ENCODE results near the gene RAE1.
A peak's percentile ranks its signal among the peaks of the same experiment; 100 is the strongest.

Gene RAE1

DNA sequence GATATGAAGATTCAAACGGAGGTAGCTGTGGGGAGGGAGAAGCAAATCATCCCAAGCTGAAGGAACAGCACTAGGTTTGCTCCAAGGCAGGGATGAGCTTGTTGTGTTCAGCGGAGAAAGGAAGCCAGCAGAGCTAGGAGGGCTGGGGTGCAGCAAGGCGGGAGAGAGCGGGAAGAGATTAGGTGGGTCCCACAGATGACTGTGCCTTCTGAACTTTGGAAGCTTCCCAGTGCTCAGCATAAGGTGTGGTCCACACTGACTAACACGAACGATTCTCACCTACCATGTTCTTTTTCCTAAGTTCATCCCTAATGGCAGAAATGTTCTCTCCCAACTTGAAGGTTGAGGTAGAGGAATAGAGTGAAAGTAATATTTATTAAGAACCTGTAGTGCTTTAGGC is 1.2 kb downstream of the RAE1 start:
- TF ChIP-seq, protein P1, sequence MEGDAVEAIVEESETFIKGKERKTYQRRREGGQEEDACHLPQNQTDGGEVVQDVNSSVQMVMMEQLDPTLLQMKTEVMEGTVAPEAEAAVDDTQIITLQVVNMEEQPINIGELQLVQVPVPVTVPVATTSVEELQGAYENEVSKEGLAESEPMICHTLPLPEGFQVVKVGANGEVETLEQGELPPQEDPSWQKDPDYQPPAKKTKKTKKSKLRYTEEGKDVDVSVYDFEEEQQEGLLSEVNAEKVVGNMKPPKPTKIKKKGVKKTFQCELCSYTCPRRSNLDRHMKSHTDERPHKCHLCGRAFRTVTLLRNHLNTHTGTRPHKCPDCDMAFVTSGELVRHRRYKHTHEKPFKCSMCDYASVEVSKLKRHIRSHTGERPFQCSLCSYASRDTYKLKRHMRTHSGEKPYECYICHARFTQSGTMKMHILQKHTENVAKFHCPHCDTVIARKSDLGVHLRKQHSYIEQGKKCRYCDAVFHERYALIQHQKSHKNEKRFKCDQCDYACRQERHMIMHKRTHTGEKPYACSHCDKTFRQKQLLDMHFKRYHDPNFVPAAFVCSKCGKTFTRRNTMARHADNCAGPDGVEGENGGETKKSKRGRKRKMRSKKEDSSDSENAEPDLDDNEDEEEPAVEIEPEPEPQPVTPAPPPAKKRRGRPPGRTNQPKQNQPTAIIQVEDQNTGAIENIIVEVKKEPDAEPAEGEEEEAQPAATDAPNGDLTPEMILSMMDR (IDR thresholded peaks at IDR 0.05; ENCODE audit: insufficient read depth, low read depth, low read length, missing control alignments), result no peak
- peak overlapping the region; percentile 100 for H3K4me3 ChIP-seq (ENCODE audit: low read length)
- no peak for DNase-seq (ENCODE audit: low read depth)

DNA sequence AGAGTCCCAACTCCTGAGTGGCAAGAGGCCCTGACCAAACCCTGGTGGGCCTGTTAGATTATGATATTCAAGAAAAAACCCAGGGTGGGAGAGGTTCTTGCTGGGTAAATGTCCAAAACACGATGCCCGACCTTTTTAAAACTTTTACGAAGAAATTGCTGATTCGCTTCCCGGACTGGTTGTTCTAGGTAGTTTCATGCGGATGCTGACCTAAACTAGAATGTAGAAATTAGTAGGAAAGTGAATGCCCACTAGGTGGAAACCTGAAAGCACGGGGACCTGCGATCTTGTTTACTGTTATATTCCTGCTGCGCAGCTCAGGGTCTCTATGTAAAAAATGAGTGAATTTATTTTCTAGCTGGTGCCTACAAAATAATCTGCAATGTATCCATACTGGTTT is 2.3 kb downstream of the RAE1 start:
- TF ChIP-seq, protein P1 (IDR thresholded peaks at IDR 0.05; ENCODE audit: insufficient read depth, low read depth, low read length, missing control alignments), result no peak
- DNase-seq (ENCODE audit: low read depth), result no peak
- H3K4me3 ChIP-seq (ENCODE audit: low read length), result no peak overlapping the region

DNA sequence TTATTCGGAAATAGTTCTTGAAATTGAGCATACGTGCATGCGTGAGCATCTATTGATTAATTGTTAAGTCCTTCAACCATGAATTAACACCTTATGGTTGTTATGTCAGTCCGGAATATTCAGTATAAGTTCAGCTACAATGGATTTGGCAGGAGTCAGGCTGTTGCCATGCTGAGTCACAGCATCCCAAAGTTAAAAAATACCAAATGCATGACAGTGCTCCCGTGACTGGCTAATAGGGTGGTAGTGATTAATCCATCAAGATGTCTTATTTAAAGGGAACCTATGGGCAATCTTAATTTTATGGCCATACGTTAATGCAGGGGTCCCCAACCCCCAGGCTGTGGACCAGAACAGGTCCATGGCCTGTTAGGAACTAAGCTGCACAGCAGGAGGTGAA is 10.5 kb downstream of the RAE1 start:
- TF ChIP-seq, protein P1 (IDR thresholded peaks at IDR 0.05; ENCODE audit: insufficient read depth, low read depth, low read length, missing control alignments), result no peak
- no peak overlapping the region for H3K4me3 ChIP-seq (ENCODE audit: low read length)
- DNase-seq (ENCODE audit: low read depth), result peak; percentile 91

DNA sequence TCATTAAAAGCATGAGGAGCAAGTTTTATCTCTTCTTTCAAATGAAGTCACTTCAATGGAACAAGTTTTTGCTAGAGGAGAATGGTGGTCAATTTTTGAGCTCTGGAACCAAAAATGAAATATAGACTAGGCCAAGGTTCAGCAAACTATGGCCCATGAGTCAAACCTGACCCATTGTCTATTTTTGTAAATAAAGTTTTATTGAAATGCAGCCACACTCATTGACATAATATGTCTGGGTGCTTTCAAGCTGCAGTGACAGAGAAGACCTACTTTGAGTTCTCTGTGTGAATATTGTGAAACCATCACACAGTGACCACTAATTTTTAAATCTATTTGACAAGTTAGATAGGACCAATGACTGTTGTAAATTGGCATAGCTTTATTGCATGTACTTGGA is 13.4 kb downstream of the RAE1 start:
- no peak for DNase-seq (ENCODE audit: low read depth)
- H3K4me3 ChIP-seq (ENCODE audit: low read length), result no peak overlapping the region
- TF ChIP-seq, protein P1 (IDR thresholded peaks at IDR 0.05; ENCODE audit: insufficient read depth, low read depth, low read length, missing control alignments), result no peak

DNA sequence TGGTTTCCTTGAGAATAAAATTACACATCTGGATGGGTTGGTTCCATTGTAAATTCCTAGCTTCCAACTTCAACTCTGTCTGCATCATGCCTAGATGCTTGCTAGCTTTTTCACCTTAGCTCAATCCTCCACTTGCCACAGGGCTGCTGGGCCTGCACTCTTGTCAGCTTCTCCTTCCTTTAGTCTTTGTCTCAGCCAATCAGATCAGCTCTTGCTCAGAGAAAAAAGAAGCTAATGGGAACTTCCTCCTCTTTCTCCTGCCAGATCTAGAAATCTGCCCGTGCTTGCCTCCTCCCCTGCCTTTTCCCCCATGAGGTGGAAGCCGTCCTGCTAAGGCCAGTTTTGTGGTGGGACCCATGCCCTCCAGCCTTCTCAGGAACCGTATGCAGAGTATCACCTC is 18.5 kb downstream of the RAE1 start:
- TF ChIP-seq, protein P1 (IDR thresholded peaks at IDR 0.05; ENCODE audit: insufficient read depth, low read depth, low read length, missing control alignments), result no peak
- no peak overlapping the region for H3K4me3 ChIP-seq (ENCODE audit: low read length)
- DNase-seq (ENCODE audit: low read depth), result no peak

DNA sequence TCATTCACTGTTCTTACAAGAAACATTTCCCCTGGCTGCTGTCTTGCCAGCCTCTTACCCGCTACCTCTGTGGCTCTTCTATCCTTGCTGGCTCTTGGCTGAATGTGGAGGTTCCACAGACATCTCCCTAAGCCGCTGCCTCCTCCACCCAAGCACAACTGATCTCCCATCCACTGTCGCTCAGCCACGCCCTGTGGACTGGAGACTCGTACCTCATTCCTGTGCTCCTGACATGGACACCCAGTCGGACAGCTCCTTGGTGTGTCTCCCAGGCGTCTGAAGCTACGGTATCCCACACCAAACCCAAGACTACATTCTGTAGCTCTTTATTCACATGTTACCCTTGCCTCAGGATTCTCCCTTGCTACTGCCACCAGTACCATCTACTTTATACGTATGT is 19.3 kb downstream of the RAE1 start:
- H3K4me3 ChIP-seq (ENCODE audit: low read length), result no peak overlapping the region
- DNase-seq (ENCODE audit: low read depth), result no peak
- TF ChIP-seq, protein P1 (IDR thresholded peaks at IDR 0.05; ENCODE audit: insufficient read depth, low read depth, low read length, missing control alignments), result no peak

DNA sequence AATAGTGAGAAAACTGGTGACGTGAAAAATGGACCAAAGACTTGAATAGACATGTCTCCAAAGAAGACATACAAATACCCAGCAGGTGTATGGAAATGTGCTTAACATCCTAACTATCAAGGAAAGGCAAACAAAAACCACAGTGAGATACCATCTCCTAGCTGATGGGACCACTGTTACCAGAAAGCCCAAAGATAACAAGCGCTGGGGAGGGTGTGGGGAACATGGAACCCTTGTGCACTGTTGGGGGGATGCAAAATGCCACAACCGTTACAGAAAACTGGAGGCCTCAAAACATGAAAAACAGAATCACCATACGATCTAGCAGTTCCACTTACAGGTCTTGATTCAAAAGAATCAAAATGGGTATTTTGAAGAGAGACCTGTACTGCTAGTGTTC is 20.3 kb downstream of the RAE1 start:
- no peak for DNase-seq (ENCODE audit: low read depth)
- no peak overlapping the region for H3K4me3 ChIP-seq (ENCODE audit: low read length)
- TF ChIP-seq, protein P1 (IDR thresholded peaks at IDR 0.05; ENCODE audit: insufficient read depth, low read depth, low read length, missing control alignments), result no peak
